ENCODE results near the gene KCNAB1.
"Not testable (repeated sequence)": the region's sequence is repeated elsewhere in the genome, so short reads cannot be mapped to it uniquely, and the experiment has no call there.

KCNAB1 gene

DNA sequence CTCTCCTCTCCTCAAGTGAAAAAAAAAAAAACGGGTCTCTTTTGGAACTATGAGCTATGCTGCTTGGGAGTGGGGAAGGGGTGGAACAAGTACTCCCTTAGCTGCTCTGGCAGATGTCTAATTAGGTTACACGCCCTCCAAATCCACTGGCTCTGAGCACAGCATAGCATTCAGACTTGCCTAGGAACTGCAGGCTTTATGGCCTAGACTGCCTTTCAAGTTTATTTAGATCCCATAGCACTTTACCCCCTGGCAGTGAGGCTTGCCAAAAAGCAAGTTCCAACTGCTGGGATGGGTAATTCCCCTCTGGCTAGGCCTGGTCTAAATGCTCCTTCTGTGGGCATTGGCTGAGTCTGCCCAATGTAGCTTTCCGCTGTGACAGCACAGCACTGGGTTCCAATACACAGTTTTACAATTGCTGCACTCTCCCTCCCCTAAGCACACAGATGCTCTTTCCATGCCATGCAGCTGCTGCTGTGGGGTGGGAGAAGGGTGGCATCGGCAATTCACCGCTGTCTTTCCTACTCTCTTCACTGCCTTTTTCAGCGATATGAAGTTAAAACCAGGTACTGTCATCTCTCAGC, 152.8 kb downstream of the KCNAB1 start:
- DNase-seq (ENCODE audit: low spot score): no peak

- no peak for DNase-seq (ENCODE audit: low spot score)
Measured at GRCh38 chr3:156274791-156275190, 154.4 kb downstream of the KCNAB1 start.

- DNase-seq (ENCODE audit: low spot score): not testable (repeated sequence)
Measured at GRCh38 chr3:156284637-156285036, 164.3 kb downstream of the KCNAB1 start.

- no peak for DNase-seq (ENCODE audit: low spot score)
Measured at GRCh38 chr3:156285626-156286025, 165.2 kb downstream of the KCNAB1 start.

DNA sequence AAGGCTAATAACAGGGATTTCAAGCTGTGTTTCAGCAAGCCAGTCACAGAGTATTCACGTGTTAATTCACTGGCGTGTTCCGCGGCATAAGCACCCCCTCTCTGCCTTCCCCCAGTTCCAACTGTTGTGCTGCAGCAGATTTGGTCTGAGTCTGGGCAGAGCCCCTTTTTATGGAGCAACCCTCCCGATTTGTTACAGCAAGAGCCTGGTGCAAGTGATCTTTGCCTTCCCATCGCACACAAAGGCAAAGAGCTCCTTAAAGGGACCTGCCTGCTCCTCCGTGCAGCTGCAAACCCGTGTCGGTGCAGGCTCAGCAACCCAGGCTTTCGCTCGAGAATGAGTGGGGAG, 170.5 kb downstream of the KCNAB1 start:
- DNase-seq (ENCODE audit: low spot score): no peak

GRCh38 chr3:156291272-156292123, 171.1 kb downstream of the KCNAB1 start:
- DNase-seq (ENCODE audit: low spot score): no peak

DNA sequence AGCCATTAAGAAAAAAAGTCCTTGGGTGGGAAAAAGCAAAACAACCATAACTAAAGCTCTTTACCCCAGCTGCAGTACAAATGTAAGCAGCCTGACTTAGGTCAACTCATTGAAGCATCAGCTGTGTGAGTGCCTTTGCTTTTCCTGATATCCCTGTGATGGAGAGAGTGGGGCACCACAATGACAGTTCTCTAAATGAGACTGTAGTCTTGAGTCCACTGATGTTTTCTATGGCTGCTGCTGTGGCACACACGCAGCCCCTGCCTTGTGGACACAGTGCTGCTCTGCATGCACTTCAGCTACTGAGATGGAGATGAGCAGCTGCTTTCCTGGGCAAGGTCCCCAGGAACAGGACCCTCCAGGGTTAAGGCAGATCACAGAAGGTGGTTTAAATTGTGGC, 173.2 kb downstream of the KCNAB1 start:
- no peak for DNase-seq (ENCODE audit: low spot score)

DNA sequence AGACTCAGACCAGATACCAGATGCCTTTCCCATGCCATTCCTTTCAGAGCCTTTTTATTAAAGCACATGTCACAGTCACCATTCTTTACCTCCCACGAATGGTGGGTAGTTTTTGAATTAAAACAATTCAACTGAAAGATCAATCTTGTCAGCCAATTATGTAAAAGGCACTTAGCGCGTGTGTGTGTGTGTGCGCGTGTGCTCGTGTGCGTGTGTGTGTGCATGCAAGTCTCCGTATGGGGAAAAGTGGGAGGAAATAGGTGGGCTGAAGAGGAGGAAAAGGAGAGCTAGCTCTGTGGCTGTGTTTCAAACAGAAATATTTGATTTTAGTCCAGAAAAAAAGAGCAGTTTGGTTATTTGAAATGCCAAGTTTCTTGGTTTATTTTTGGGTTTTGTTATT, 177.2 kb downstream of the KCNAB1 start:
- no peak for DNase-seq (ENCODE audit: low spot score)

GRCh38 chr3:156298014-156298413, 177.6 kb downstream of the KCNAB1 start:
- DNase-seq (ENCODE audit: low spot score): no peak

DNA sequence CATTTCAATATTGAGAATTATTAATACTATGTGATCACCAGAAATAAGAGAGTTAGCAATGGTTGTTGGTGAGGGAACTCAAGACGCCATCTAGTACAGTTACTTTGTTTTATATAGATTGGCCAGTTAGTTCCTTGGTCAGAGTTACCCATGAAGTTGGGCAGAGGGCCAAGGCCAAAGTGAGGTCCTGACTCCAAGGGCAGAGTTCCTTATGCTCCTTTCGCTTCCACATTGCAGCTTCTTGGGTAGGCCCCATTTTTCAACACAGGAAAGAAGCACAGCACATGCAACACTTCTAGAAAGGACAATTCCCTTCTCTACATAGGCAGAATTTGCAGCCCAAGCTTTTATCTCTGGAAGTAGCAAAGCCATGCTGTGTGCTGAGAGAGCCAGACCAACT, 178.6 kb downstream of the KCNAB1 start:
- DNase-seq (ENCODE audit: low spot score): no peak

DNA sequence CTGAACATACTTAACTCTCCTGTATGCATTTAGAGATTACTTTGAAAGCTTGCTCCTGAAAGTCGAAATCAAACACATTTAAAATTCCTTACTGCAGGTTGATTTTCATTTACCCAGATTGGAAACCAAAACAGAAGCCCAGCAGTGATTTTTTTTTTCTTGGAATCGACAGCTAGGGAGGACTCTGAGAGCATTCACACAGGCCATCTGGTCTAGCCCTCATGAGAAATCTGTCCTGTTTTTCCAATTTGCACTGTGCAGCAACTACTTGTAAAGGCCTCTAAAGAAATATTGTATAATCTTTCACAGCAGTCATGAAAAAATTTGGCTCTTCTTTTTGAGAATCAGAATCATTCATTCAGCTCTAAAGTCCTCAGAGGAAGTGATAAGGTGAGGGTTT, 179.2 kb downstream of the KCNAB1 start:
- no peak for DNase-seq (ENCODE audit: low spot score)

GRCh38 chr3:156300371-156300770, 180.0 kb downstream of the KCNAB1 start:
- DNase-seq (ENCODE audit: low spot score): no peak

DNA sequence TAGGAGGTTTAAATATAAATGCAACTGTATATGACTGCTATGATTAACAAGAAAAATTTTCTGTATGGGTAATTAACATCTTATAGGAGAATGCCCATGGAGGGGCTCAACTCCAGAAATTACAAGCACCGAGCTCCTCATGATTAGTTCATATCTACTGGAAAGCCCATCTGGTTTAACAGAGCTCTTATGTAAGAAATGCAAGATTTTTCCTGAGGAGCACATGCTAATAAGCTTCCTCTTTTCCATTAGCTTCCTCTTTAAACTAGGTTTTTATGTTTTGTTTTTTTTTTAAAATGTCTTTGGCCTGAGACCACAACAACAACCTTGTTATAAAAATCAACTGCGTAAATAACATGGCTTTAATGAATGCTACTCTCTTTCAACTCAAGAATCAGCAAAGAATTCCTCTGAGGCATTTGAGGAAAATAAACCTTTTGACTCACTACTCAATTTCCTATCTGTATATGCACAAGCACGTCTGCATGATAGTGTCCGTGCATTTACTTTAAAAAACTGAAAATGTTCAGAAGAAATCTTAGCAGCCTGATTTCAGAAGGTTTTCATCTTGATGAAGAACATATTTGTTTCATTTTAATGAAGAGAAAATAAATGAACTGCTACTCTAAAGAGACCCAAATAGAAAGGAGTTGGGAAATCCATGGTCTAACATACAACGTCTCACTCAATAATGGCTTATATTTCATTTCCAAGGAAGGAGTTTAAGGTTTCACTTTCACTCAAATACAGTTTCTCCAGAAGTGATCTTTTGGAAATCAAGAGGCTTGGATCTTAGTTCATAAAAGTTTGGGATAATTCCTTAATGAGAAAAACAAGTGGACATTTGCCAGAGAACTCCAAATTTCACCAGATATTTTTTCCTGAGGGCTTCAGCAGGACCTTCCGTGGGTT, 180.8 kb downstream of the KCNAB1 start:
- DNase-seq (ENCODE audit: low spot score): no peak

- no peak for DNase-seq (ENCODE audit: low spot score)
Measured at GRCh38 chr3:156303001-156303707, 182.8 kb downstream of the KCNAB1 start.

DNA sequence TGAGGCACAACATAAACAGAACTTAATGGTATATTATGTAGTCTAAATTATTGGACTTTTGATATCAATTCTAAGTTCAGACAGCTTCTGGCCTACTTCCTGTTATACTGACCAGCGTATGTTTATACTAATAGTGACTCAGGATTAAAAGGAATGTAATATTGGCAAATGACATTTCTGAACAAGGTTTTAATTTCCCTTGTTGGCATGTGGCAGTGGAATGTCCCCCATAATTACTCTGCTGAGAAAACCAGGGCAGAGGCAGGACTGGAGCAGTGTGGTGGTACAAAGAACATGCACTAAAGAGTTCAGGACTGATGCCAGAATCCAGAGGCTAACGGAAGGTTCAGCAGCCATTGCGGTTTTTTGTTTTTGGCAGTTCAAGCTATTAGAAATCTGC, 184.0 kb downstream of the KCNAB1 start:
- DNase-seq (ENCODE audit: low spot score): no peak

GRCh38 chr3:156305672-156306071, 185.3 kb downstream of the KCNAB1 start:
- no peak for DNase-seq (ENCODE audit: low spot score)

- DNase-seq (ENCODE audit: low spot score): no peak
Measured at GRCh38 chr3:156307704-156308103, 187.3 kb downstream of the KCNAB1 start.

DNA sequence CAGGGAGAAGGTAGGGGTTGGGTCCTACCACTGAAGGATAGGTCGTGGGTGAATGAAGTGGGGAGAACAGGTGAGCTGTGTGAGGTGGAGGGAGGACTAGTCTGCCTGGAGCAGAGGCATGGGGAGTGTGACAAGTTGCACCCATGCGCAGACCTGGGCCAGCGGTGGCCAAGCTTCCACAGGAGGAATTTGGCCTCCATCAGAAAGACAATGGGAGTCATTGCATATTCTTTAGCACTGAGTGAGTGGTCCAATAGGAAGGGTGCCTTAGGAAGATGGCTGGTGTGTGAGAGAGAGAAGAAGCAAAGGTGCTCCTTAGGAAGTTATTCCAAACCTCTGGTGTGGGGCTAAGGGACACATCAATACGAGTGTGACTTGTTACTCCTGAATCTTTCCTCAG, 191.1 kb downstream of the KCNAB1 start:
- no peak for DNase-seq (ENCODE audit: low spot score)

- DNase-seq (ENCODE audit: low spot score): no peak
Measured at GRCh38 chr3:156311930-156312329, 191.6 kb downstream of the KCNAB1 start.

GRCh38 chr3:156316076-156316475, 195.7 kb downstream of the KCNAB1 start:
- no peak for DNase-seq (ENCODE audit: low spot score)

- DNase-seq (ENCODE audit: low spot score): peak; percentile 77
Measured at GRCh38 chr3:156317462-156318074, 197.2 kb downstream of the KCNAB1 start.

DNA sequence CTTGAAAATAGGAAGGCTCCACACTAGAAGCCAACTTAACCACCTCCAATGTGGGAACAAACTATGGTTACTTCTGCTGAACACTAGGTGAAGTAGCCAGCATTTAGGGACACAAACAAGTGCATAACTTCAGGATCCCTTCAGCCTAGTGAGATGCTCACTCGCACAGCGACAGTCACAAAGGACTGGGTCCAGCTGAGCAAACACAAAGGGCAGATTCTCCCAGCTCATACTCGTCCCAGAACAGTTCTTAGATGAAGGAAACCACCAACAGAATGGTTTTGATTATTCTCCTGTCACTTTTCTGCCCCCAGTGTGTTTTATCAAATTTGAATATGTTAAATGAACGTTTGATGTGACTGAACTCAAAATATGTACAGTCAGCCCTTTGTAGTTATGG, 201.6 kb downstream of the KCNAB1 start:
- DNase-seq (ENCODE audit: low spot score): no peak
